Diencephalon (tissue), 1 donor: ENCODE data around the gene THRAP3. TPM values are rescaled to one million over a fixed set of nuclear protein-coding genes. Genes with fewer than 3 reads are reported as not detected.

Experiments
- small RNA-seq: library from RNA; depleted of rRNA; stranded (forward); fragments of <200 nt; gene quantifications from one replicate; pipeline ENCODE3, GENCODE V24; 2014
- total RNA-seq: library from RNA; depleted of rRNA; stranded (reverse); fragments of >200 nt; gene quantifications from one replicate; pipeline ENCODE4 v1.2.3, GENCODE V29; 2014

THRAP3 gene, protein sequence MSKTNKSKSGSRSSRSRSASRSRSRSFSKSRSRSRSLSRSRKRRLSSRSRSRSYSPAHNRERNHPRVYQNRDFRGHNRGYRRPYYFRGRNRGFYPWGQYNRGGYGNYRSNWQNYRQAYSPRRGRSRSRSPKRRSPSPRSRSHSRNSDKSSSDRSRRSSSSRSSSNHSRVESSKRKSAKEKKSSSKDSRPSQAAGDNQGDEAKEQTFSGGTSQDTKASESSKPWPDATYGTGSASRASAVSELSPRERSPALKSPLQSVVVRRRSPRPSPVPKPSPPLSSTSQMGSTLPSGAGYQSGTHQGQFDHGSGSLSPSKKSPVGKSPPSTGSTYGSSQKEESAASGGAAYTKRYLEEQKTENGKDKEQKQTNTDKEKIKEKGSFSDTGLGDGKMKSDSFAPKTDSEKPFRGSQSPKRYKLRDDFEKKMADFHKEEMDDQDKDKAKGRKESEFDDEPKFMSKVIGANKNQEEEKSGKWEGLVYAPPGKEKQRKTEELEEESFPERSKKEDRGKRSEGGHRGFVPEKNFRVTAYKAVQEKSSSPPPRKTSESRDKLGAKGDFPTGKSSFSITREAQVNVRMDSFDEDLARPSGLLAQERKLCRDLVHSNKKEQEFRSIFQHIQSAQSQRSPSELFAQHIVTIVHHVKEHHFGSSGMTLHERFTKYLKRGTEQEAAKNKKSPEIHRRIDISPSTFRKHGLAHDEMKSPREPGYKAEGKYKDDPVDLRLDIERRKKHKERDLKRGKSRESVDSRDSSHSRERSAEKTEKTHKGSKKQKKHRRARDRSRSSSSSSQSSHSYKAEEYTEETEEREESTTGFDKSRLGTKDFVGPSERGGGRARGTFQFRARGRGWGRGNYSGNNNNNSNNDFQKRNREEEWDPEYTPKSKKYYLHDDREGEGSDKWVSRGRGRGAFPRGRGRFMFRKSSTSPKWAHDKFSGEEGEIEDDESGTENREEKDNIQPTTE
- 105 TPM for total RNA-seq

GRCh38 chr1:36223996-36224536, at the start of gene THRAP3:
THRAP3 (plus strand) TSS chr1:36224443; CDS start chr1:36282564, 58,121 bp downstream.

GRCh38 chr1:36306210-36306901, 82.1 kb downstream of the THRAP3 start, which contains the start of gene SH3D21:
SH3D21 (plus strand) TSS chr1:36306368; CDS start chr1:36306421, 53 bp downstream.

GRCh38 chr1:36323636-36324352, 99.6 kb downstream of the THRAP3 start, which contains the start of gene EVA1B:
EVA1B (minus strand) TSS chr1:36323645; CDS start chr1:36323037, 608 bp downstream.

Small RNA genes lying within 50 kb of the gene (small RNA-seq; reads per million reads assigned to genes)
- not detected for gene RN7SL131P
- gene UBE2V2P4, result not detected

Other genes with a start within 250 kb of the THRAP3 start
- 11.1 TPM for gene TEKT2, start 140.3 kb upstream of the THRAP3 start, total RNA-seq
- gene ADPRS, start 135.6 kb upstream of the THRAP3 start, total RNA-seq, result 18.5 TPM
- gene COL8A2, start 99.2 kb upstream of the THRAP3 start, total RNA-seq, result 2.1 TPM
- 51.0 TPM for gene TRAPPC3, start 75.0 kb upstream of the THRAP3 start, total RNA-seq
- gene MAP7D1, start 68.3 kb upstream of the THRAP3 start, total RNA-seq, result 78.7 TPM
- gene SH3D21, start 81.9 kb downstream of the THRAP3 start, total RNA-seq, result 3.0 TPM
- 3.5 TPM for gene EVA1B, start 99.2 kb downstream of the THRAP3 start, total RNA-seq
- gene STK40, start 161.5 kb downstream of the THRAP3 start, total RNA-seq, result 13.4 TPM
- 6.2 TPM for gene LSM10, start 173.5 kb downstream of the THRAP3 start, total RNA-seq
- gene OSCP1, start 226.0 kb downstream of the THRAP3 start, total RNA-seq, result 28.1 TPM
- 31.8 TPM for gene MRPS15, start 239.9 kb downstream of the THRAP3 start, total RNA-seq